H1 (cell line): ENCODE measurements around the gene ARCN1. TPM values are rescaled to one million over a fixed set of nuclear protein-coding genes. Genes with fewer than 3 reads are reported as not detected.

Source experiments
- CHD1 ChIP-seq: IDR thresholded peaks from 2 replicates; pipeline ENCODE4 v1.6.1; 2012; ENCODE audit warnings: low read depth, low read length, improper control_type of control experiment
- E2F6 ChIP-seq: IDR thresholded peaks from 2 replicates; pipeline ENCODE4 v1.6.1; 2012; ENCODE audit warnings: inconsistent platforms
- KDM1A ChIP-seq: fragments of 200-600, 300-600 bp; sonication (generic); IDR thresholded peaks from 2 replicates; pipeline ENCODE4 v1.7.1; 2016; ENCODE audit warnings: mild to moderate bottlenecking, low read length, borderline replicate concordance
- RFX5 ChIP-seq: IDR thresholded peaks from 2 replicates; pipeline ENCODE4 v1.6.1; 2011; ENCODE audit warnings: low read depth, low read length, improper control_type of control experiment, borderline replicate concordance
- RNF2 ChIP-seq: fragments of 200-900, 300-1000 bp; sonication (generic); IDR thresholded peaks from 2 replicates; pipeline ENCODE4 v1.7.1; 2016; ENCODE audit warnings: borderline replicate concordance, low read depth, mild to moderate bottlenecking, antibody characterized with exemption, low read length; ENCODE audit not compliant: poor library complexity, severe bottlenecking; ENCODE audit errors: missing control alignments
- SIRT6 ChIP-seq: IDR thresholded peaks from one replicate; pipeline ENCODE4 v1.7.1; 2012; ENCODE audit warnings: low read length, inconsistent platforms
- SIX5 ChIP-seq: IDR thresholded peaks from 2 replicates; pipeline ENCODE4 v1.6.1; 2011; ENCODE audit warnings: mild to moderate bottlenecking, low read depth, low read length
- polyA plus RNA-seq, 7 experiments: library from polyadenylated mRNA; depleted of rRNA in 3 of 7; stranded (reverse) in 5 of 7; unstranded in 2 of 7; fragments of >200 nt in 5 of 7; fragments of 200-250 nt in 2 of 7; gene quantifications; 1 replicate in 5 of 7; 2 replicates in 1 of 7; 4 replicates in 1 of 7; pipeline versions ENCODE4 v1.2.1 to v1.2.3, GENCODE V29; 2011 to 2013; ENCODE audit warnings: missing spikeins in 2 of 7, mixed read lengths in 2 of 7
- total RNA-seq: library from RNA; stranded (reverse); fragmentation: NEBNext Ultra II Directional; extraction: Animal tissue kit (Norgen Biotek cat#: 25700); gene quantifications from 2 replicates; pipeline ENCODE4 v1.2.1, GENCODE V29; 2021

Gene ARCN1
- total and polyA plus RNA-seq, 2 of the 8 experiments (the other 6 are each of a cell fraction or from before 2014, with no cell fraction given): 132 to 146 TPM

GRCh38 chr11:118619444-118620197, 47.4 kb downstream of the ARCN1 start (continued):
- no peak for TF ChIP-seq KDM1A
- TF ChIP-seq E2F6: no peak
- no peak for TF ChIP-seq RFX5
- TF ChIP-seq RNF2: no peak
- no peak for TF ChIP-seq CHD1
- no peak for TF ChIP-seq SIX5
- no peak for TF ChIP-seq SIRT6
- TF ChIP-seq, all 59 proteins: peak for 0
